Islet of Langerhans (tissue), 1 donor: ENCODE measurements around the gene HMGN3.
"Not testable (repeated sequence)": the region's sequence is repeated elsewhere in the genome, so short reads cannot be mapped to it uniquely, and the experiment has no call there.

Source experiments
- FAIRE-seq: peaks from one replicate; lab custom pipeline; 2011; peaks lifted over from hg19 to GRCh38; lab: Jason Lieb, UNC

HMGN3 gene

GRCh38 chr6:79234150-79235022 lies at the start of gene HMGN3:
TSS of gene HMGN3 (minus strand) at chr6:79234682.
- FAIRE-seq = peak; percentile 86

GRCh38 chr6:79280756-79281155 lies 46.3 kb upstream of the HMGN3 start:
- FAIRE-seq = peak; percentile 75

GRCh38 chr6:79277109-79277508 lies 42.6 kb upstream of the HMGN3 start:
- no peak for FAIRE-seq

DNA sequence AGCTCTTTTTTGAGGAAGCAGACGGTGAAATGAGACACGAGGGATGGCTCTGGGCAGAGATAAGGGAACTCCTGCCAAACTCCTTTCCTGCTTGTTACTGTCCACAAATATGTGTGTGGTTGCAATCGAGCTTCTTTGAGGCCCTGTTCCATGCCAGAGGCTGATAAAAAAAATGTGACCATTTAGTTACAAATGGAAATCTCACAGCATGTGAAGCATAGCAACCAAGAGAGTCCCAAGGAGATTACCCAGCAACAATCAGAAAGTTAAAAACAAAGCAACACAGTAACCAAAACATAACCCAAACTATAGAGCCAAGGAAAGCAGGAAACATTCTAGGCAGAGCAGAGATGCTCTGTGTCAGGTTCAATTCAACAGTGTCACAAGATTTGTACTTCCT lies 35.4 kb upstream of the HMGN3 start:
- FAIRE-seq = no peak

DNA sequence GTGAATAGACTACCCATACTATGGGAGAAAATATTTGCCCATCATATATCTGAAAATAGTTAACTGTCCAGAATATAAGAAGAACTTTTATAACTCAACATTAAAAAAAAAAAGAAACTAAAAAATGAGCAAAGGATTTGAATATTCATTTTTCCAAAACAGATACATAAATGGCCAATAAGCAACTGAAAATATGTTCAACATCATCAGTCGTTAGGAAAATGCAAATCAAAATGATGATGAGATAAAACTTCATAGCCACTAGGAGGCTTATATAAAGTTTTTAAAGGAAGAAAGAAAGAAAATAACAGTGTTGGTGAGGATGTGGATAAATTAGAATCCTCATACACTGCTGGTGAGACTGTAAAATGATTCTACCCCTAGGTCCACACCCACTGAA lies 32.6 kb upstream of the HMGN3 start:
- FAIRE-seq = no peak

DNA sequence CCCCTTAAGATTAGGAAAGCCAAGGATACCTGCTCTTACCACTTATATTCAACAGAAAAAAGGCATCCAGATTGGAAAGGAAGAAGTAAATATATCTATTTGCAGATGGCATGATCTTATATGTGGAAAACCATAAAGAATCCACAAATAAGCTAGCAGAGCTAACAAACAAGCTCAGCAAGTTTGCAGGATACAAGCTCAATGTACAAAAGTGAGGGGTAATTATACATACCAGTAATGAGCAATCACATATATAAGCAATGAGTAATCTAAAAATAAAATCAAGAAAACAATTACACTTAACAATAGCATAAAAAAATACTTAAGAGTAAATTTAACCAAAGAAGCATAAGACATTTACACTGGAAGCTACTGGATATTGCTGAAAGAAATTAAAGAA lies 31.6 kb upstream of the HMGN3 start:
- no peak for FAIRE-seq

DNA sequence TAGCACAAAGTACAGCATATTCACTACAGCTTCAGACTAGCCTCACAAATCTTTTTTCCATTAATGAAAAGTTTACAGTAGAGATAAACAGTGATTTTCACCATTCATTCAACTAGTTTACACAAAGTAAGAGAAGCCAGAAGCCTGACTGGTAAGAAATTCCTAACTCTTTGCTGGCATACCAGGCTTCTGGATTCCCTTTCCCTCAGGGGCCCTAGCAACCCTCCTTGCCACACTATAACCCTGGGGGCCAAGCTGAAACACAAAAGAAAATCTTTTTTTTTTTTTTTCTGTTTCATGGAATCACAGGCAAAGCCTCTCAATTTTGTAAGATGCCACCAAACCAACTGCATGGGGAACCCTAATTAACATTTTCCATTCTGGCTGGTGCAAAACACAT lies 28.9 kb upstream of the HMGN3 start:
- no peak for FAIRE-seq

- FAIRE-seq = no peak
Measured at GRCh38 chr6:79261666-79262065, 27.2 kb upstream of the HMGN3 start.

- no peak for FAIRE-seq
Measured at GRCh38 chr6:79260772-79261171, 26.3 kb upstream of the HMGN3 start.

DNA sequence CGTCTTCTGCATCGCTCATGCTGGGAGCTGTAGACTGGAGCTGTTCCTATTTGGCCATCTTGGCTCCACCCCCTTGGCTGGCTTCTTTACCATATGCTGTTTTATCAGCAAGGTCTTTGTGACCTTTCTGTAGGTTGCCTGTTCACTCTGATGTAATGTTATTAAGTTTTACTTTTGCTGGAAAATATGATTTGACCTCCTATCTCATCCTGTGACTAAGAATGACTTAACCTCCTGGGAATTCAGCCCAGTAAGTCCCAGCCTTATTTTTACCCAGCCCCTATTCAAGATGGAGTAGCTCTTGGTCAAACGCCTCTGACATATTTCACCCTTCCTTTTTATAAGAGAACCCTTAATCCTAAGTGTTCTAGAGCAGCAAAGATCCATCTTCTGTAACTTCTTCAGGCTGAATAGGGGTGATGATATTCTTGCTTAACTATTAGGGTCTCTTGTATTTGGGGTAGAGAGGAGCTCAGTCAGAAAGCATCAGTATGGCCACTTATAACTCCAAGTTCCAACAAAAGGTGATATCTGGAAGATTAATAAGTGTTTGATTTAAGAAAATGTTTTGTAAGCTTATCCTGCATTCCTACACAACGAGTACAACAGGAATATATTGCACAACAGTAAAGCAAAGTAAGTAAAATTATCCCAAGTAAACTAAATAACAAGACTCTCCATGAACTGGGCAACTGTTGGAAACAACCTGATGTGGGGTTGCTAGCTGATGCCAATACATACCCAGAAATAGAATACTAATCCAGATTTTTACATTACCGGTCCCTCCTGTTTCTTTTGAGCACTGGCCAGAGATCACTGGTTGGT lies 23.1 kb upstream of the HMGN3 start:
- no peak for FAIRE-seq

DNA sequence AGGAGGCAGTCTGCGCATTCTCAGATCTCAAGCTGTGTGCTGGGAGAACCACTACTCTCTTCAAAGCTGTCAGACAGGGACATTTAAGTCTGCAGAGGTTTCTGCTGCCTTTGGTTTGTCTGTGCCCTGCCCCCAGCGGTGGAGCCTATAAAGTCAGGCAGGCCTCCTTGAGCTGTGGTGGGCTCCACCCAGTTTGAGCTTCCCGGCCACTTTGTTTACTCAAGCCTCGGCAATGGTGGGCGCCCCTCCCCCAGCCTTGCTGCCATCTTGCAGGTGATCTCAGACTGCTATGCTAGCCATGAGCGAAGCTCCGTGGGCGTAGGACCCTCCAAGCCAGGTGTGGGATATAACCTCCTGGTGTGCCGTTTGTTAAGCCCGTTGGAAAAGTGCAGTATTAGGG lies 22.3 kb upstream of the HMGN3 start:
- FAIRE-seq = not testable (repeated sequence)

- not testable (repeated sequence) for FAIRE-seq
Measured at GRCh38 chr6:79255086-79255485, 20.6 kb upstream of the HMGN3 start.

DNA sequence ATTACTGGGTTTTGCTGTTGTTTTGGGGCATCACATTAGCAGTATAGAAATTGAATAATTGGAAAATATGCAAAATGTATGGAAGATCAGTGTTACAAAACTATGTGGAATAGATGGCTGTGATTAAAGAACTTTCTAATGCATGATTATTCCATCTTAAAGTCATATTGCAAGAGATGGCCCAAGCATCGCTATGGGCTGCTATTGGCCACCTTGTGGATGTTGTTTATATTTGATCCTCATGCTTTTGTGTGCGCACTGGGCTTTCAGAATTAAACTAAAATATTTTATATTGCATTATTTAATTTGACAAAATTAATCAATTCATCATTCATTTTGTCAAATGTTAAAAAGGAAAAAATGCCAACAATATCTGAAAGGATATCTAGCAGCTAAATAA lies 16.1 kb upstream of the HMGN3 start:
- FAIRE-seq = no peak

- FAIRE-seq = no peak
Measured at GRCh38 chr6:79250107-79250514, 15.6 kb upstream of the HMGN3 start.

DNA sequence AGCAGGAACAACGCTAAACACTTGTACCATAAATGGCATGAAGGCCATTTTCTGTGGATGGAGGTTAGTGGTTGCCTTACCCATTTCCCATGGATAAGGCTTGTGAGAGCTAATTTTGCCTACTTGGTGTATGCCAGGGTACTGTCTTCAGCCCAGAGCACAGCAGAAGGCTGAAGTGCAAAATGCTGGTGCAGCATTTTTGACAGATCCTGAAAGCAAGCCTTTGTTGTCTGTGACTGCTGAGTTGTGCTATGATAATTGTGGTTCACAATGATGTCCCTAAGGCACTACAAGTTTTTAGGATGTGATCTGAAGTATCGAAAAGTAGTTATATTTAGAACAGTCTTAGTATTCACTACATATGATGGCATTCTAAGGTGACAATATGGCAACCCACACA lies 14.7 kb upstream of the HMGN3 start:
- FAIRE-seq = no peak

GRCh38 chr6:79246891-79247290 lies 12.4 kb upstream of the HMGN3 start:
- FAIRE-seq = no peak

DNA sequence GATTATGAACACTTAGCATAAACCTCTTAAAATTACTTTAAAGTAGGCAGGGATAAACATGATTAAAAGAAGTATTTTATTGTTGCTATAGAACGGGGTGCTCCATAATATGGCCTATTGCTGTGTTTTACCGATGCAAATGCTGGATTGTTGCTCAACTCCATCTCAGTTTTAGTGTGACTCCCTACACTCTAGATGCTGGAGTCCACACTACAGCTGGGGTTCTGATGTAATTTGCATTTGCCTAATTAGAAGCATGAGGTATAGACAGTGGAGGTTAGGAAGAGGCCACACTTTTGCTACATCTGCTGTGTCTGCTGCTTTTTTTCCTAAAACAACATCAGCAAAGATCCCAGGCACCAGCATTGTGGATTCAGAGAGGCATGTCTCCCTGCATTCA lies 6.7 kb upstream of the HMGN3 start:
- no peak for FAIRE-seq

- no peak for FAIRE-seq
Measured at GRCh38 chr6:79240509-79240908, 6.0 kb upstream of the HMGN3 start.

DNA sequence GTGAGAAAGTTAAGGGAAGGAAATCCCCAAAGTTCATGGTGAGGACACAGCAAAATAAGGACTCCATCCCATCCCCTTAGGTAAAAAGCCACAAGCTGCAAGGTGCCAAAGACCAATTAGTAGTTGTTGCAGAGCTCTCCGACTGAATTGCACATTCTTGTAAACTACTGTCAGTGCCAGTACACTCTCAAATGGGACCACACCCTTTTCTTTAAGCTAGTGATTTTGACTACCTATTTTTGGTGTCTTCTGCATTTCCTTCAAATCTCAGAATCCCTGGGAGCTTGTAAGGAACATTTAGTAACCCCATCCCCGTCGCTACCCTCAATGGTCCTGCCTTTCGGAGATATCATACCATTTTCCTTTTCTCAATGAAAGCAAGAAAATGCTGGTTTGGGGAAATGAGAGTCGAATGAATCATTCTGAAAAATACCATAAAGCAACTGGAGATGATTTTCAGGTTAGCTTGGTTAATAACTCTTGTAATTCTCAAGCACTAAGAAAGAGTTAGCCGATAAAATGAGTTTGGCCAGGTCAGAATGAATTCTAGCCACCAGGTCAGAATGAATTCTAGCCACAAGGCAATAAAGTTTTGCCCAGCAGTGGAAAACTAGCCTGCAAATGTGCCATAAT lies 5.2 kb upstream of the HMGN3 start:
- no peak for FAIRE-seq

GRCh38 chr6:79238919-79239318 lies 4.4 kb upstream of the HMGN3 start:
- FAIRE-seq = no peak

GRCh38 chr6:79236711-79237110 lies 2.2 kb upstream of the HMGN3 start:
- FAIRE-seq = no peak

- FAIRE-seq = no peak
Measured at GRCh38 chr6:79233611-79234149, 802 bp downstream of the HMGN3 start.
